Heart right ventricle (tissue), 16 donors: ENCODE results near the gene PXK. TPM values are rescaled to one million over a fixed set of nuclear protein-coding genes. Genes with fewer than 3 reads are reported as not detected.

Experiments used
- ATAC-seq, 8 donors: fragments of 200-7000 bp; cut with Tn5 transposase; one replicate each; pipeline ENCODE4 v1.9.1; 2020; ENCODE audit warnings: mild to moderate bottlenecking in 8 of 8, moderate library complexity in 8 of 8, moderate number of reproducible peaks in 1 of 8
- DNase-seq, 2 donors: peaks; one replicate each; pipeline ENCODE4 v3.0.0-alpha.2; 2020
- H3K27ac ChIP-seq, 10 donors: fragments of 200-600 bp; sonication (generic) in 2 of 10; one replicate each; pipeline versions ENCODE4 v1.5.0 to v1.8.0; 2020 to 2022; ENCODE audit warnings: mild to moderate bottlenecking in 3 of 10
- H3K27me3 ChIP-seq, 7 donors: fragments of 200-600 bp; one replicate each; pipeline ENCODE4 v1.8.0; 2021 to 2022; ENCODE audit warnings: mild to moderate bottlenecking in 2 of 7
- H3K36me3 ChIP-seq, 9 donors: fragments of 200-600 bp; sonication (generic) in 1 of 9; one replicate each; pipeline versions ENCODE4 v1.5.0 to v1.8.0; 2020 to 2022; ENCODE audit warnings: mild to moderate bottlenecking in 2 of 9
- H3K4me1 ChIP-seq, 9 donors: fragments of 200-600 bp; sonication (generic) in 1 of 9; one replicate each; pipeline versions ENCODE4 v1.5.0 to v1.8.0; 2020 to 2022; ENCODE audit warnings: mild to moderate bottlenecking in 4 of 9
- H3K4me3 ChIP-seq, 10 donors: fragments of 200-600 bp; sonication (generic) in 2 of 10; one replicate each; pipeline versions ENCODE4 v1.5.0 to v1.8.0; 2020 to 2022; ENCODE audit warnings: mild to moderate bottlenecking in 7 of 10, moderate library complexity in 2 of 10
- H3K9me3 ChIP-seq, 11 donors: fragments of 200-600 bp in 10 of 11; sonication (generic) in 2 of 11; one replicate each; pipeline versions ENCODE4 v1.5.0 to v1.8.0; 2013 to 2022; ENCODE audit warnings: mild to moderate bottlenecking in 2 of 11, control low read depth in 1 of 11, moderate library complexity in 1 of 11
- WGBS, 2 donors: extraction: QIAGEN DNeasy Blood & Tissue Kit; methylation state at CpG; one replicate each; pipeline ENCODE4 v1.1.7; 2013; ENCODE audit warnings: inconsistent platforms in 1 of 2; 5-methylcytosine and 5-hydroxymethylcytosine counted together
- intact Hi-C, 10 donors: fragments of 100-400 bp; cut with DNase I; formaldehyde crosslinking; loops; one replicate each; pipeline versions ENCODE4 v1.11.1 to v1.14.2; 2022
- polyA plus RNA-seq, 2 donors: library from polyadenylated mRNA; stranded (reverse); fragments of 200-250 nt; gene quantifications; one replicate each; pipeline ENCODE4 v1.2.3, GENCODE V29; 2013
- total RNA-seq, 10 donors: library from RNA; stranded (reverse); fragmentation: NEBNext Ultra II Directional in 3 of 10; extraction: Animal tissue kit (Norgen Biotek cat#: 25700) in 3 of 10; gene quantifications; one replicate each; pipeline versions ENCODE4 v1.2.1 to v1.2.4, GENCODE V29; 2021 to 2023
- TF ChIP-seq, protein P1 (sequence below), 9 donors: fragments of 200-600 bp; sonication (generic) in 2 of 9; IDR thresholded peaks; one replicate each; pipeline versions ENCODE4 v1.5.0 to v1.8.0; 2021 to 2022; ENCODE audit warnings: antibody characterized with exemption in 9 of 9, mild to moderate bottlenecking in 5 of 9, moderate library complexity in 1 of 9
- donor health status: Arrhythmogenic right ventricular cardiomyopathy.
- donor health status: ischemic (EF 13 %, LVEDD 7.1; RV severe dilation, severe dysfunction).
- donor health status: healthy with polysubstance abuse.
- donor health status: DM: no; HTN: yes; CAD: no.
- donor health status: DM: no; HTN: no; CAD: no.
- donor health status: ischemic (EF 25% LVEDD 6.9; RV normal size, moderate dysfunction).
- donor health status: ischemic (EF 25% LVEDD 5.7; RV mildly dilated, moderate dysfunction).
- donor health status: healthy.
- donor health status: DM: yes; HTN: yes; CAD: no.
- donor health status: Ischemic cardiomyopathy.
- donor health status: ischemic (EF 35%, LVEDD 5.7; RV mildly dilated, moderate dysfunction).
- donor health status: nonischemic (EF 11% LVEDD 7.7; RV severe dilation, severe dysfunction).
- donor health status: DM: yes; HTN: yes; CAD: no.
- donor health status: PGD.
- donor health status: ischemic (EF 29% LVEDD 5.4; RV normal size, mild dysfunction).
- donor health status: nonischemic (EF 23%, LVEDD 6.1; RV moderate dilation, normal function).

Gene PXK
- total and polyA plus RNA-seq, 12 donors = 5.6 to 16.3 (median 10.8) TPM

DNA sequence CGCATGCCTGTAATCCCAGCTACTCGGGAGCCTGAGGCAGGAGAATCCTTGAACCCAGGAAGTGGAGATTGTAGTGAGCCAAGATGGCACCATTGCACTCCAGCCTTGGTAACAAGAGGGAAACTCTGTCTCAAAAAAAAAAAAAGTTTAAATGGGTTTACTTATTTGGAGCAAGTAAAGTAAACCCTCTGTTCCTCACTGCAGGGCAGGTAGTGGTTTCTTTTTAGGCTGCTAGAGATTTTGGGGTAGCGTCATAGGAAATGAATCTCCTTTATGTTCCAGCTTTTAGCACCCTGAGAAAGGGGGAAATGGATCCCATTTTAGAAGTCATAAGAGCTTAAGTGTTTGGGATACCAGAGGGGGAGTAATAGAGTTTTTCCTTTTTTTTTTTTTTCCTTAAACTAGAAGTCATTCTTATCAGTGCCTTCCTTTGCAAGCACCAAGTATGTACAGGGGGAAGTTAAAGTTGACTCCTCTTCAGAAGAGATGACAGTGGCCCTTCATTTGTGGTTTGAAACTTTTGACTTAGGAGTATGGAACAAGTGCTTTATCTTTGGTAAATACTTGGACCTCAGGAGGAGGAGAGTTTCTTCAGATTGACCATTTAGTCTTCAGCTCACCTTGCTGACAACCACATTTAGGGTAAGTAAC is 8.0 kb downstream of the PXK start:
- no peak for DNase-seq
- intact Hi-C loops = loop anchor here in 1 of 10 donors (5.0 kb wide), 1 partner anchor 47 kb away; no protein-coding TSS in a partner anchor
- ATAC-seq = no peak
- WGBS, 2 donors = 95 to 97% methylated on average over 3 of the region's 3 CpGs
- TF ChIP-seq, protein P1, sequence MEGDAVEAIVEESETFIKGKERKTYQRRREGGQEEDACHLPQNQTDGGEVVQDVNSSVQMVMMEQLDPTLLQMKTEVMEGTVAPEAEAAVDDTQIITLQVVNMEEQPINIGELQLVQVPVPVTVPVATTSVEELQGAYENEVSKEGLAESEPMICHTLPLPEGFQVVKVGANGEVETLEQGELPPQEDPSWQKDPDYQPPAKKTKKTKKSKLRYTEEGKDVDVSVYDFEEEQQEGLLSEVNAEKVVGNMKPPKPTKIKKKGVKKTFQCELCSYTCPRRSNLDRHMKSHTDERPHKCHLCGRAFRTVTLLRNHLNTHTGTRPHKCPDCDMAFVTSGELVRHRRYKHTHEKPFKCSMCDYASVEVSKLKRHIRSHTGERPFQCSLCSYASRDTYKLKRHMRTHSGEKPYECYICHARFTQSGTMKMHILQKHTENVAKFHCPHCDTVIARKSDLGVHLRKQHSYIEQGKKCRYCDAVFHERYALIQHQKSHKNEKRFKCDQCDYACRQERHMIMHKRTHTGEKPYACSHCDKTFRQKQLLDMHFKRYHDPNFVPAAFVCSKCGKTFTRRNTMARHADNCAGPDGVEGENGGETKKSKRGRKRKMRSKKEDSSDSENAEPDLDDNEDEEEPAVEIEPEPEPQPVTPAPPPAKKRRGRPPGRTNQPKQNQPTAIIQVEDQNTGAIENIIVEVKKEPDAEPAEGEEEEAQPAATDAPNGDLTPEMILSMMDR (IDR thresholded peaks at IDR 0.05) = no peak
- H3K9me3 ChIP-seq = no peaks in the 10 kb centered on the region
- H3K36me3 ChIP-seq = peaks cover 0 to 42% (median 0%) of the 10 kb centered on the region in 9 donors
- H3K4me1 ChIP-seq = peaks cover 0 to 19% (median under 1%) of the 10 kb centered on the region in 9 donors
- no peak overlapping the region for H3K27ac ChIP-seq
- H3K27me3 ChIP-seq = no peaks in the 10 kb centered on the region
- no peak overlapping the region for H3K4me3 ChIP-seq

- Histone ChIP-seq H3K4me3 (no peak overlapping the region), H3K27me3 (no peaks in the 10 kb centered on the region), H3K9me3 (no peaks in the 10 kb centered on the region), H3K4me1 (peaks cover 0 to 17% (median 0%) of the 10 kb centered on the region in 9 donors), H3K36me3 (peaks cover 0 to 42% (median 0%) of the 10 kb centered on the region in 9 donors), H3K27ac (no peak overlapping the region)
- 82 to 96% methylated on average over 3 of the region's 3 CpGs for WGBS, 2 donors
- intact Hi-C loops = loop anchor here in 1 of 10 donors (5.0 kb wide), 1 partner anchor 46 kb away; no protein-coding TSS in a partner anchor
- TF ChIP-seq, protein P1 (IDR thresholded peaks at IDR 0.05) = no peak
- DNase-seq (no peak), ATAC-seq (no peak)
These were observed 8.7 kb downstream of the PXK start for GRCh38 chr3:58341376-58341775.

GRCh38 chr3:58342676-58343075 is 10.0 kb downstream of the PXK start:
- H3K4me1 ChIP-seq = peaks cover 0 to 13% (median 0%) of the 10 kb centered on the region in 9 donors
- no peak overlapping the region for H3K27ac ChIP-seq
- no peaks in the 10 kb centered on the region for H3K9me3 ChIP-seq
- DNase-seq = no peak
- no peak for ATAC-seq
- WGBS, 2 donors = 85 to 88% methylated on average over 5 of the region's 5 CpGs
- intact Hi-C loops = loop anchor here in 1 of 10 donors (5.0 kb wide), 1 partner anchor 45 kb away; no protein-coding TSS in a partner anchor
- H3K27me3 ChIP-seq = no peaks in the 10 kb centered on the region
- no peak overlapping the region for H3K4me3 ChIP-seq
- peaks cover 0 to 42% (median 0%) of the 10 kb centered on the region in 9 donors for H3K36me3 ChIP-seq
- TF ChIP-seq, protein P1 (IDR thresholded peaks at IDR 0.05) = no peak

DNA sequence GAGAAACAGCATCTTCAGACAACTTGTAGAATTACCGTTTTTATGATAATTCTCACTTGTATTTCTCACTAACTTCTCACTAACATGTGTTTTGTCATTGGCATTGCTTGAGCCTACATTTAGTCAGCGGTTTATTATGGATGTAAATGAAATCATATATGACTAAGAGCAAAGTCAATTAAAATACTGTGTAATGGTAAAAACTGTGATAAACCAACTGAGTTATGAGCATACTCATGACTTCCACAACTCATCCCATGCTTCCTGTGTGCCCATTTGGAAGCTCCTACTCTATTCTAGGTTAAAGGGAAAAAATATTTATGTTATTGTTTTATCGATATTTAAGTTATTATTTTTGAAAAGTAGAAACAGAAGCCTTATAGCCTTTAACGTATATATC is 12.8 kb downstream of the PXK start:
- no peaks in the 10 kb centered on the region for H3K9me3 ChIP-seq
- H3K4me1 ChIP-seq = peaks cover 0 to 25% (median 0%) of the 10 kb centered on the region in 9 donors
- no peak for DNase-seq
- H3K36me3 ChIP-seq = peaks cover 0 to 34% (median 0%) of the 10 kb centered on the region in 9 donors
- H3K4me3 ChIP-seq = no peak overlapping the region
- no peak overlapping the region for H3K27ac ChIP-seq
- TF ChIP-seq, protein P1 (IDR thresholded peaks at IDR 0.05) = no peak
- no peak for ATAC-seq
- WGBS, 2 donors = 96 to 97% methylated on average over 4 of the region's 4 CpGs
- H3K27me3 ChIP-seq = no peaks in the 10 kb centered on the region
- intact Hi-C loops = no loop called here
